Heart right ventricle (tissue), 16 donors: ENCODE measurements around the gene XPO4. TPM values are rescaled to one million over a fixed set of nuclear protein-coding genes. Genes with fewer than 3 reads are reported as not detected.

ENCODE experiments used
- ATAC-seq, 8 donors: fragments of 200-7000 bp; cut with Tn5 transposase; one replicate each; pipeline ENCODE4 v1.9.1; 2020; ENCODE audit warnings: mild to moderate bottlenecking in 8 of 8, moderate library complexity in 8 of 8, moderate number of reproducible peaks in 1 of 8
- DNase-seq, 2 donors: peaks; one replicate each; pipeline ENCODE4 v3.0.0-alpha.2; 2020
- H3K27ac ChIP-seq, 10 donors: fragments of 200-600 bp; sonication (generic) in 2 of 10; one replicate each; pipeline versions ENCODE4 v1.5.0 to v1.8.0; 2020 to 2022; ENCODE audit warnings: mild to moderate bottlenecking in 3 of 10
- H3K27me3 ChIP-seq, 7 donors: fragments of 200-600 bp; one replicate each; pipeline ENCODE4 v1.8.0; 2021 to 2022; ENCODE audit warnings: mild to moderate bottlenecking in 2 of 7
- H3K36me3 ChIP-seq, 9 donors: fragments of 200-600 bp; sonication (generic) in 1 of 9; one replicate each; pipeline versions ENCODE4 v1.5.0 to v1.8.0; 2020 to 2022; ENCODE audit warnings: mild to moderate bottlenecking in 2 of 9
- H3K4me1 ChIP-seq, 9 donors: fragments of 200-600 bp; sonication (generic) in 1 of 9; one replicate each; pipeline versions ENCODE4 v1.5.0 to v1.8.0; 2020 to 2022; ENCODE audit warnings: mild to moderate bottlenecking in 4 of 9
- H3K4me3 ChIP-seq, 10 donors: fragments of 200-600 bp; sonication (generic) in 2 of 10; one replicate each; pipeline versions ENCODE4 v1.5.0 to v1.8.0; 2020 to 2022; ENCODE audit warnings: mild to moderate bottlenecking in 7 of 10, moderate library complexity in 2 of 10
- H3K9me3 ChIP-seq, 11 donors: fragments of 200-600 bp in 10 of 11; sonication (generic) in 2 of 11; one replicate each; pipeline versions ENCODE4 v1.5.0 to v1.8.0; 2013 to 2022; ENCODE audit warnings: mild to moderate bottlenecking in 2 of 11, control low read depth in 1 of 11, moderate library complexity in 1 of 11
- WGBS, 2 donors: extraction: QIAGEN DNeasy Blood & Tissue Kit; methylation state at CpG; one replicate each; pipeline ENCODE4 v1.1.7; 2013; ENCODE audit warnings: inconsistent platforms in 1 of 2; 5-methylcytosine and 5-hydroxymethylcytosine counted together
- intact Hi-C, 10 donors: fragments of 100-400 bp; cut with DNase I; formaldehyde crosslinking; loops; one replicate each; pipeline versions ENCODE4 v1.11.1 to v1.14.2; 2022
- polyA plus RNA-seq, 2 donors: library from polyadenylated mRNA; stranded (reverse); fragments of 200-250 nt; gene quantifications; one replicate each; pipeline ENCODE4 v1.2.3, GENCODE V29; 2013
- total RNA-seq, 10 donors: library from RNA; stranded (reverse); fragmentation: NEBNext Ultra II Directional in 3 of 10; extraction: Animal tissue kit (Norgen Biotek cat#: 25700) in 3 of 10; gene quantifications; one replicate each; pipeline versions ENCODE4 v1.2.1 to v1.2.4, GENCODE V29; 2021 to 2023
- TF ChIP-seq, protein P1 (sequence below), 9 donors: fragments of 200-600 bp; sonication (generic) in 2 of 9; IDR thresholded peaks; one replicate each; pipeline versions ENCODE4 v1.5.0 to v1.8.0; 2021 to 2022; ENCODE audit warnings: antibody characterized with exemption in 9 of 9, mild to moderate bottlenecking in 5 of 9, moderate library complexity in 1 of 9
- donor health status: Arrhythmogenic right ventricular cardiomyopathy.
- donor health status: ischemic (EF 13 %, LVEDD 7.1; RV severe dilation, severe dysfunction).
- donor health status: healthy with polysubstance abuse.
- donor health status: DM: no; HTN: yes; CAD: no.
- donor health status: DM: no; HTN: no; CAD: no.
- donor health status: ischemic (EF 25% LVEDD 6.9; RV normal size, moderate dysfunction).
- donor health status: ischemic (EF 25% LVEDD 5.7; RV mildly dilated, moderate dysfunction).
- donor health status: healthy.
- donor health status: DM: yes; HTN: yes; CAD: no.
- donor health status: Ischemic cardiomyopathy.
- donor health status: ischemic (EF 35%, LVEDD 5.7; RV mildly dilated, moderate dysfunction).
- donor health status: nonischemic (EF 11% LVEDD 7.7; RV severe dilation, severe dysfunction).
- donor health status: DM: yes; HTN: yes; CAD: no.
- donor health status: PGD.
- donor health status: ischemic (EF 29% LVEDD 5.4; RV normal size, mild dysfunction).
- donor health status: nonischemic (EF 23%, LVEDD 6.1; RV moderate dilation, normal function).

The XPO4 gene
- total and polyA plus RNA-seq, 12 donors = 3.5 to 68.1 (median 37.1) TPM

DNA sequence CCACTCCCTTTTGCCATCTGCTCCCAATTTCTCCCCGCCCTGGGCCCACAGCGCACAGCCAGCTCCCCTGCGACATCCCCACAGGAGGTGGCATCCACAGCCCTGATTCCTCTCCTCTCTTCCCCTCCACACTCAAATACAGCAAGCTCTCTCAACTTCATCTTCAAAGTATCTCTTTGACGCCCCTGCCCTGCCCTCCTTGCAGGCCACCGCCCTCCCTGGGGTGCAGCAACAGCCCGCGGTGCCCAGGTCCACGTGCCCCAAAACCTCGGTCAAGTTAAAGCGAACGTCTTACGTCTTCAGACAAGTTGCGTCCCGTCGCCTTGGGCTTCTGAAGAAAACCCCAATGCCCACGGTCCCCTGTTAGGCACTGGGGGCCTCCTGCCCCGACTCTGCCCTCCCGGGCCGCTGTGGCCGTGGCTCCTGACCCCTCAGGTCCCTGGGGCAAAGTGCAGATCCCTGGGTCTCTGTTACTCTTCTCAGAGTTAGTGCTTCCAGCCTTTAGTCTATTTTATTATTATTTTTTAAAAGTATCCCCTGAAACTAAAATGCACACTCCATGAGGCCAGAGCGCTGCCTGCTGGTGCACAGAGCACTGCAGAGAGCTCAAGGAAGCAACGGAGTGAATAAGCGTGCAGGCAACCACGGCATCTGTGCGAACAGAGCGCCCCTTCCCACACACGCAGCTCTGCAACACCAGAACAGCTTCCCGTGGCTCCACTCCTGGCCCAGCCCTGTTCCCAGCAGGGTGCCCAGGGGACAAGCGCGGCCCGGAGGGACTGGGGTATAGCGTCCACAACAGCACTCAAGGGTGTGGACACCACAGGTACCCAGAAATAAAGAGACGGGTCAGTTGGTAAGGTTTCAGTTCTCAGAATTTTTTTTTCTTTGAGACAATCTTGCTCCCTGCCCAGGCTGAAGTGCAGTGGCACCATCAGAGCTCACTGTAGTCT, 172.6 kb downstream of the XPO4 start:
- Histone ChIP-seq H3K4me3 (no peak overlapping the region), H3K9me3 (no peaks in the 10 kb centered on the region), H3K36me3 (peaks cover 0 to 17% (median 0%) of the 10 kb centered on the region in 9 donors), H3K4me1 (no peaks in the 10 kb centered on the region), H3K27ac (no peak overlapping the region), H3K27me3 (no peaks in the 10 kb centered on the region)
- TF ChIP-seq, protein P1, sequence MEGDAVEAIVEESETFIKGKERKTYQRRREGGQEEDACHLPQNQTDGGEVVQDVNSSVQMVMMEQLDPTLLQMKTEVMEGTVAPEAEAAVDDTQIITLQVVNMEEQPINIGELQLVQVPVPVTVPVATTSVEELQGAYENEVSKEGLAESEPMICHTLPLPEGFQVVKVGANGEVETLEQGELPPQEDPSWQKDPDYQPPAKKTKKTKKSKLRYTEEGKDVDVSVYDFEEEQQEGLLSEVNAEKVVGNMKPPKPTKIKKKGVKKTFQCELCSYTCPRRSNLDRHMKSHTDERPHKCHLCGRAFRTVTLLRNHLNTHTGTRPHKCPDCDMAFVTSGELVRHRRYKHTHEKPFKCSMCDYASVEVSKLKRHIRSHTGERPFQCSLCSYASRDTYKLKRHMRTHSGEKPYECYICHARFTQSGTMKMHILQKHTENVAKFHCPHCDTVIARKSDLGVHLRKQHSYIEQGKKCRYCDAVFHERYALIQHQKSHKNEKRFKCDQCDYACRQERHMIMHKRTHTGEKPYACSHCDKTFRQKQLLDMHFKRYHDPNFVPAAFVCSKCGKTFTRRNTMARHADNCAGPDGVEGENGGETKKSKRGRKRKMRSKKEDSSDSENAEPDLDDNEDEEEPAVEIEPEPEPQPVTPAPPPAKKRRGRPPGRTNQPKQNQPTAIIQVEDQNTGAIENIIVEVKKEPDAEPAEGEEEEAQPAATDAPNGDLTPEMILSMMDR (IDR thresholded peaks at IDR 0.05) = no peak
- DNase-seq = no peak
- 96 to 97% methylated on average over 33 of the region's 33 CpGs for WGBS, 2 donors
- no peak for ATAC-seq
- intact Hi-C loops = no loop called here

DNA sequence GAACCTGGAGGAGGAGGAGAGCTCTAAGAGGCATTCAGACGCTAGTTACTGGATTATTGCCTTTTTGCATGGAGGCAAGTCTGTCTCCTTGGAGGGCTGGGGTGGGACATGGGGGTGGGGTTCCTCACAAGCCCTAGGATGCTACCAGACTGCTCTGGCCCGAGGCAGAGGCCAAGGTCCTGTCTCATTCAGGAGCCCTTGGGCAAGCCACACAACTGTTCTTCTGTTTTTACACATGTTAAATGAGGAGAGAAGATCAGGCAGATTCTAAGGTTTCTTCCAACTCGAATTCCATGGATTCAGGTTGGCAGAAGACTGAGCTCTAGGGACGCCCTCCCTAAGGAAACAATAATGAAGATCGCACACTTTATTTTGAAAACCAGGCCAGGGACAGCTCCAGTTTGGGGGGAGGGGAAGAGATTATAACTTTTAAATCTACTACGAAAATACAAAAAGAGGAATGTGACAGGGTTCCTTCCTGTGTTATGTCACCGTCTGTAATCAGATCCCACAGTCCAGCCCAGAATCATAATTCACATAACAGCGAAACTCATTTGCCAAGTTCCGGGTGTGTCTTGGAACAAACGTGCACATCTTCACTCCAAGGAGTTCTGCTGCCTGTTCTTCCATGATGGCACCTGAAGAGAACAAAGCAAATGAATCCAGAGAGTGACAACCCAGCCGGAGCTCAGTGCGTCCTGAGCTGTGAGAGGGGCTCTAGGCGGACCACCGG, 173.8 kb downstream of the XPO4 start:
- no peaks in the 10 kb centered on the region for H3K4me1 ChIP-seq
- no peaks in the 10 kb centered on the region for H3K9me3 ChIP-seq
- TF ChIP-seq, protein P1 (IDR thresholded peaks at IDR 0.05) = no peak
- intact Hi-C loops = no loop called here
- 69 to 77% methylated on average over 14 of the region's 14 CpGs for WGBS, 2 donors
- no peak overlapping the region for H3K4me3 ChIP-seq
- H3K27me3 ChIP-seq = no peaks in the 10 kb centered on the region
- H3K27ac ChIP-seq = no peak overlapping the region
- no peak for DNase-seq
- ATAC-seq = no peak
- peaks cover 0 to 17% (median 0%) of the 10 kb centered on the region in 9 donors for H3K36me3 ChIP-seq

GRCh38 chr13:20727856-20728255, 174.7 kb downstream of the XPO4 start:
- 94 to 97% methylated on average over 6 of the region's 6 CpGs for WGBS, 2 donors
- peaks cover 0 to 17% (median 0%) of the 10 kb centered on the region in 9 donors for H3K36me3 ChIP-seq
- DNase-seq (no peak), ATAC-seq (no peak)
- H3K9me3 ChIP-seq = no peaks in the 10 kb centered on the region
- H3K27ac ChIP-seq = no peak overlapping the region
- peaks cover 0 to 3% (median 0%) of the 10 kb centered on the region in 7 donors for H3K27me3 ChIP-seq
- H3K4me3 ChIP-seq = no peak overlapping the region
- H3K4me1 ChIP-seq = no peaks in the 10 kb centered on the region
- intact Hi-C loops = no loop called here
- TF ChIP-seq, protein P1 (IDR thresholded peaks at IDR 0.05) = no peak

Other genes with a start within 250 kb of the XPO4 start
- gene IL17D, start 199.0 kb downstream of the XPO4 start, total RNA-seq = 1 to 10 TPM in 5 of 10 donors, under 1 TPM in 5; 0.30 to 2.2 (median 1.0) TPM
- under 1 TPM; 0.51 to 0.72 TPM for gene IL17D, start 199.0 kb downstream of the XPO4 start, polyA plus RNA-seq
- 1 to 10 TPM; 6.1 to 9.9 (median 7.9) TPM for gene EEF1AKMT1, start 128.8 kb downstream of the XPO4 start, total RNA-seq
- 10 to 100 TPM in 1 of 2 donors, 1 to 10 TPM in 1; 9.1 to 10.2 TPM for gene EEF1AKMT1, start 128.8 kb downstream of the XPO4 start, polyA plus RNA-seq
- gene LATS2, start 158.8 kb upstream of the XPO4 start, total RNA-seq = 10 to 100 TPM; 16.2 to 46.1 (median 27.9) TPM
- 10 to 100 TPM in 1 of 2 donors, 1 to 10 TPM in 1; 9.7 to 10.9 TPM for gene LATS2, start 158.8 kb upstream of the XPO4 start, polyA plus RNA-seq
- 100 to 1,000 TPM; 243 to 343 (median 301) TPM for gene SAP18, start 237.4 kb upstream of the XPO4 start, total RNA-seq
- 100 to 1,000 TPM in 1 of 2 donors, 10 to 100 TPM in 1; 74.2 to 105 TPM for gene SAP18, start 237.4 kb upstream of the XPO4 start, polyA plus RNA-seq